Panc1 (cell line): Measurements from ENCODE around the gene MYH11.

Source experiments
- POLR2AphosphoS5 ChIP-seq: IDR thresholded peaks from 2 replicates; pipeline ENCODE4 v1.6.1; 2012; ENCODE audit warnings: mild to moderate bottlenecking, low read depth, low read length, moderate library complexity
- SIN3A ChIP-seq: IDR thresholded peaks from 2 replicates; pipeline ENCODE4 v1.6.1; 2012; ENCODE audit warnings: low read depth, mild to moderate bottlenecking, low read length, moderate library complexity, borderline replicate concordance; ENCODE audit not compliant: insufficient read depth
- TF ChIP-seq, protein P1 (sequence below): fragments of 450-650 bp; IDR thresholded peaks from 2 replicates; pipeline ENCODE4 v1.5.1; 2017; ENCODE audit warnings: mild to moderate bottlenecking
- TF ChIP-seq, protein P2 (sequence below), 2 experiments: IDR thresholded peaks; 2 replicates each; pipeline ENCODE4 v1.6.1; 2011 to 2012; ENCODE audit warnings: low read depth in 2 of 2, control low read depth in 1 of 2, low read length in 1 of 2, mild to moderate bottlenecking in 1 of 2, moderate library complexity in 1 of 2; ENCODE audit not compliant: insufficient read depth in 1 of 2

DNA sequence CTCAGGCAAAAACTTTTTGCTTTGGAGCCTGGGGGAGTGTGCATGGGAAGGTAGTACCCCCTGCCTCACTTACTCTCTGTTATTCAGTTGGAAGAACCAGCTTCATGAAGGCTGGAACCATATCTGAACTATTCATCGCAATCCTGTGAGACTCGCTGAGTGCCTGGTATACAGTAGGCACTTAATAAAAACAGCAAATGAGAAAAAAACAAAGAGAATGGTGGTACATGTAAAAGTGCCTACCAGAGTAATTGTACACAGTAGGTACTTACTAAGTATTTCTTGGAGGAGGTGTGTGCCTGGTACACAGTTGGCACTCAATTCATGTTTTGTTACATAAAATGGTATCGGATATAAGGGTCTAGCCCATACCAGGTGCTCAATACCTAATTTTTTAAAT lies 75.2 kb downstream of the MYH11 start:
- TF ChIP-seq, protein P1, sequence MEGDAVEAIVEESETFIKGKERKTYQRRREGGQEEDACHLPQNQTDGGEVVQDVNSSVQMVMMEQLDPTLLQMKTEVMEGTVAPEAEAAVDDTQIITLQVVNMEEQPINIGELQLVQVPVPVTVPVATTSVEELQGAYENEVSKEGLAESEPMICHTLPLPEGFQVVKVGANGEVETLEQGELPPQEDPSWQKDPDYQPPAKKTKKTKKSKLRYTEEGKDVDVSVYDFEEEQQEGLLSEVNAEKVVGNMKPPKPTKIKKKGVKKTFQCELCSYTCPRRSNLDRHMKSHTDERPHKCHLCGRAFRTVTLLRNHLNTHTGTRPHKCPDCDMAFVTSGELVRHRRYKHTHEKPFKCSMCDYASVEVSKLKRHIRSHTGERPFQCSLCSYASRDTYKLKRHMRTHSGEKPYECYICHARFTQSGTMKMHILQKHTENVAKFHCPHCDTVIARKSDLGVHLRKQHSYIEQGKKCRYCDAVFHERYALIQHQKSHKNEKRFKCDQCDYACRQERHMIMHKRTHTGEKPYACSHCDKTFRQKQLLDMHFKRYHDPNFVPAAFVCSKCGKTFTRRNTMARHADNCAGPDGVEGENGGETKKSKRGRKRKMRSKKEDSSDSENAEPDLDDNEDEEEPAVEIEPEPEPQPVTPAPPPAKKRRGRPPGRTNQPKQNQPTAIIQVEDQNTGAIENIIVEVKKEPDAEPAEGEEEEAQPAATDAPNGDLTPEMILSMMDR, result no peak
- no peak for TF ChIP-seq POLR2AphosphoS5
- TF ChIP-seq, protein P2, sequence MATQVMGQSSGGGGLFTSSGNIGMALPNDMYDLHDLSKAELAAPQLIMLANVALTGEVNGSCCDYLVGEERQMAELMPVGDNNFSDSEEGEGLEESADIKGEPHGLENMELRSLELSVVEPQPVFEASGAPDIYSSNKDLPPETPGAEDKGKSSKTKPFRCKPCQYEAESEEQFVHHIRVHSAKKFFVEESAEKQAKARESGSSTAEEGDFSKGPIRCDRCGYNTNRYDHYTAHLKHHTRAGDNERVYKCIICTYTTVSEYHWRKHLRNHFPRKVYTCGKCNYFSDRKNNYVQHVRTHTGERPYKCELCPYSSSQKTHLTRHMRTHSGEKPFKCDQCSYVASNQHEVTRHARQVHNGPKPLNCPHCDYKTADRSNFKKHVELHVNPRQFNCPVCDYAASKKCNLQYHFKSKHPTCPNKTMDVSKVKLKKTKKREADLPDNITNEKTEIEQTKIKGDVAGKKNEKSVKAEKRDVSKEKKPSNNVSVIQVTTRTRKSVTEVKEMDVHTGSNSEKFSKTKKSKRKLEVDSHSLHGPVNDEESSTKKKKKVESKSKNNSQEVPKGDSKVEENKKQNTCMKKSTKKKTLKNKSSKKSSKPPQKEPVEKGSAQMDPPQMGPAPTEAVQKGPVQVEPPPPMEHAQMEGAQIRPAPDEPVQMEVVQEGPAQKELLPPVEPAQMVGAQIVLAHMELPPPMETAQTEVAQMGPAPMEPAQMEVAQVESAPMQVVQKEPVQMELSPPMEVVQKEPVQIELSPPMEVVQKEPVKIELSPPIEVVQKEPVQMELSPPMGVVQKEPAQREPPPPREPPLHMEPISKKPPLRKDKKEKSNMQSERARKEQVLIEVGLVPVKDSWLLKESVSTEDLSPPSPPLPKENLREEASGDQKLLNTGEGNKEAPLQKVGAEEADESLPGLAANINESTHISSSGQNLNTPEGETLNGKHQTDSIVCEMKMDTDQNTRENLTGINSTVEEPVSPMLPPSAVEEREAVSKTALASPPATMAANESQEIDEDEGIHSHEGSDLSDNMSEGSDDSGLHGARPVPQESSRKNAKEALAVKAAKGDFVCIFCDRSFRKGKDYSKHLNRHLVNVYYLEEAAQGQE (IDR thresholded peaks at IDR 0.05; ENCODE audit: insufficient read depth in 1 of 2, low read depth in 2 of 2, low read length in 1 of 2), result no peak
- TF ChIP-seq SIN3A, result no peak
